KOPT-K1 (cell line): ENCODE results near the gene ATMIN.

ENCODE experiments used
- H3K27ac ChIP-seq: fragments of 200-600 bp; sonication (generic); 2 replicates; pipeline ENCODE4 v1.5.1; 2016; ENCODE audit warnings: antibody characterized with exemption, mild to moderate bottlenecking, low read depth, low read length; ENCODE audit not compliant: poor library complexity, severe bottlenecking
- H3K36me3 ChIP-seq: fragments of 200-600 bp; sonication (generic); 2 replicates; pipeline ENCODE4 v1.5.1; 2017; ENCODE audit warnings: antibody characterized with exemption, mild to moderate bottlenecking, low read length, moderate library complexity; ENCODE audit not compliant: insufficient read depth
- H3K9me3 ChIP-seq: fragments of 200-600 bp; sonication (generic); 2 replicates; pipeline ENCODE4 v1.5.1; 2017; ENCODE audit warnings: antibody characterized with exemption, low read length, mild to moderate bottlenecking; ENCODE audit not compliant: insufficient read depth, poor library complexity, severe bottlenecking

ATMIN gene

GRCh38 chr16:81073560-81074330 lies 38.1 kb downstream of the ATMIN start:
- no peaks in the 10 kb centered on the region for H3K9me3 ChIP-seq
- H3K36me3 ChIP-seq, result no peaks in the 10 kb centered on the region
- H3K27ac ChIP-seq, result no peak overlapping the region

DNA sequence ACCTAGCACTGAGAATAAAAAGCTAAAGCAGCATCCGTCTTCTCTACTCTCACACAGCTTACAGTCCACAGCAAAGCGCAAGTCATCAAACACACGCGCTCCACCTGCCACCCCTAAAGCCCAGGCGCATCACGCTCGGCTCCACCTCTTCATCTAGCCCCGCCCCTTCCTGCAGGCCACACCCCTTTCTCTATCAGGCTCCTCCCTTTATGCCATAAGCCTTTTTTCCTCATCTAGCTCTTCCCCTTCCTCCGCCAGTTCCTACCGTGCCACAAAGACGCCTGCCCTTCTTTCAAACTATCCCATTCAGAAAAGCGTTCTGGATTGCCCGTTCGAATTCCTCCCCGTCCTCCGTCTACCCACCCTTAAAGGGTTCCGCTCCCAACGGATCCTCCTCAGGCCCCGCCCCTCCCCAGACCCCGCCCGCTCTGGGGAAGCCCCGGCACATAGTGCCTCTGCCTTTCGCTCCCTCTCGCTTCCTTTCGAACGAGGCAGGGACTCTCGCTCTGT lies 41.0 kb downstream of the ATMIN start:
- Histone ChIP-seq H3K27ac (peak overlapping the region; percentile 58), H3K36me3 (peaks cover 4% of the 10 kb centered on the region; the same call in 1 of the 2 replicates), H3K9me3 (no peaks in the 10 kb centered on the region)

- Histone ChIP-seq H3K9me3 (no peaks in the 10 kb centered on the region), H3K36me3 (peaks cover 4% of the 10 kb centered on the region; the same call in 1 of the 2 replicates), H3K27ac (peak within 1 kb of the TSS; percentile 58)
Measured at GRCh38 chr16:81077076-81077940, 41.7 kb downstream of the ATMIN start, which contains the start of gene C16orf46. Gene C16orf46, minus strand, starts transcription at chr16:81077238. Its CDS starts 13,283 bp downstream, at chr16:81063955.

DNA sequence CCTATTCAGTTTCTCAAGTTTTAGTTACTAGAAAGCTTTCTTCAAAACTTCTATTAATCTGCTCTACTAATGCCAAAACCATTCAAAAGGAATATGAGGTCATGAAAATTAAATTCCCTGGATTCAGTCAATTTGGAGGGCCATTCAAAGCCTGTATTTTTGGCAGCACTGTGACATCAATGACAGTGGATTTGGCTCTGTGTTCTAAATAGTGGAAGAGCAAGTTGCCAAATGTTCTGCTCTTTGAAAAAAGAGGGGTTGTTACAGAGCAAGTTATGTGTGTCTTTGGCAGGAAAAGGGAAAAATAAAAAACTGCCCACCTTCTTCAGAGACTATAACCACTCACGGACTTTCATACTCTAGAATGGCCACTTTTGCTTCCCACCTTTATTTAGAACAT lies 44.6 kb downstream of the ATMIN start:
- no peak overlapping the region for H3K27ac ChIP-seq
- H3K36me3 ChIP-seq, result peaks cover 18% of the 10 kb centered on the region
- no peaks in the 10 kb centered on the region for H3K9me3 ChIP-seq

- Histone ChIP-seq H3K27ac (no peak overlapping the region), H3K36me3 (peaks cover 21% of the 10 kb centered on the region), H3K9me3 (no peaks in the 10 kb centered on the region)
Measured at GRCh38 chr16:81081014-81081413, 45.4 kb downstream of the ATMIN start.

GRCh38 chr16:81088836-81089235 lies 53.2 kb downstream of the ATMIN start:
- Histone ChIP-seq H3K27ac (no peak overlapping the region), H3K36me3 (peaks cover 42% of the 10 kb centered on the region), H3K9me3 (no peaks in the 10 kb centered on the region)

GRCh38 chr16:81094771-81095251 lies 59.2 kb downstream of the ATMIN start:
- H3K36me3 ChIP-seq, result peaks cover 11% of the 10 kb centered on the region; the same call in 1 of the 2 replicates
- H3K9me3 ChIP-seq, result no peaks in the 10 kb centered on the region
- no peak overlapping the region for H3K27ac ChIP-seq

GRCh38 chr16:81095653-81095952 lies 60.0 kb downstream of the ATMIN start:
- Histone ChIP-seq H3K36me3 (peaks cover 3% of the 10 kb centered on the region; the same call in 1 of the 2 replicates), H3K27ac (peak overlapping the region; percentile 66), H3K9me3 (no peaks in the 10 kb centered on the region)

- Histone ChIP-seq H3K9me3 (no peaks in the 10 kb centered on the region), H3K27ac (peak within 1 kb of the TSS; percentile 66)
Measured at GRCh38 chr16:81095953-81096714, 60.5 kb downstream of the ATMIN start, which contains the start of gene GCSH. Gene GCSH, minus strand, starts transcription at chr16:81096395. Its CDS starts 117 bp downstream, at chr16:81096278.

DNA sequence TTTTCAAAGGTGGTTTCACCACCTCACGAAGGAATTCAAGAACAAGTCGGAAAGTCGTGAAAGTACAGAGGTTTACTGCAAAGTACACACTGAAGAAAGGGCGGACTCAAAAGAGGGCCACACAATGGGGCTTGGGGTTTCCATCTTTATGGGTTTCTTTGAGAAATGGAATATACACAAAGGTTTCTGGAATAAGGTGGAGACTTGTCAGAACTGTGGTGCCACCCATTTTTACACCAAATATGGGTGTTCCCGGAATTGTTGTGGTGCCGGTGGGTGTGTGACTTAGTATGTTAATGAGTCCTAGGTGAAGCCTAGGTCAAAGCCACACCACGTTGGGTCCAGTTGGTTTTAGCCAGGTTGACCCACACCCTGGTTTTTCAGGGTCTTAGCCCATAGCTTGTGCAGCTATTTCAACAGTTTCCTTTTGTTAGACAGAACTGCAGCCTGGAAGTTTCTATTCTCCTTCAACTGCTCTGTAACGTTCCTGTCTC lies 61.1 kb downstream of the ATMIN start:
- Histone ChIP-seq H3K9me3 (no peaks in the 10 kb centered on the region), H3K36me3 (no peaks in the 10 kb centered on the region; the same call in 1 of the 2 replicates), H3K27ac (peak overlapping the region; percentile 0)

More at GRCh38 chr16:81095953-81096714, 60.5 kb downstream of the ATMIN start, which contains the start of gene GCSH:
- H3K36me3 ChIP-seq, result no peaks in the 10 kb centered on the region; the same call in 1 of the 2 replicates
